HepG2 (cell line): ENCODE measurements around the gene PIEZO1. TPM values are rescaled to one million over a fixed set of nuclear protein-coding genes. Genes with fewer than 3 reads are reported as not detected.

Experiments used
- ATAC-seq: fragments of 200-7000 bp; cut with Tn5 transposase; 3 replicates; pipeline ENCODE4 v1.9.1; 2020; ENCODE audit warnings: mild to moderate bottlenecking, moderate library complexity
- BruUV-seq: library from RNA; stranded (reverse); fragments of 400-500 nt; replicated peaks from 2 replicates; lab custom pipeline; 2021; lab: Mats Ljungman, UMichigan
- CTCF ChIA-PET: fragments of 300-600 bp; formaldehyde crosslinking; extraction: SDS; loops from one replicate; lab custom pipeline; 2021; ENCODE audit warnings: low total read pairs, inconsistent platforms, low intra/inter-chr PET ratio; lab: Yijun Ruan, JAX
- POLR2A ChIA-PET: fragments of 350-600 bp; sonication (Branson Sonifier 250); formaldehyde crosslinking; loops from one replicate; lab custom pipeline; 2020; ENCODE audit warnings: antibody characterized with exemption, inconsistent platforms; lab: Yijun Ruan, JAX
- DNase-seq: peaks from one replicate; pipeline ENCODE4 v3.0.0-alpha.2; 2015; ENCODE audit warnings: low spot score
- FAIRE-seq: peaks from 3 replicates; lab custom pipeline; 2011; peaks lifted over from hg19 to GRCh38; lab: Jason Lieb, UNC
- H2AFZ ChIP-seq: one replicate; pipeline ENCODE4 v1.6.1; 2011; ENCODE audit warnings: low read length, inconsistent platforms
- H3K27ac ChIP-seq: fragments of 300-600 bp; 3 replicates; pipeline ENCODE4 v1.8.0; 2011; ENCODE audit warnings: mixed run types, mild to moderate bottlenecking, mixed read lengths, low read length, inconsistent platforms; ENCODE audit not compliant: insufficient read depth; ENCODE audit errors: extremely low read length
- H3K27me3 ChIP-seq, 2 experiments: fragments of 200-600 bp in 1 of 2; 2 replicates in 1 of 2; 3 replicates in 1 of 2; pipeline versions ENCODE4 v1.6.0 to v1.8.0; 2011; ENCODE audit warnings: low read length in 2 of 2, mild to moderate bottlenecking in 2 of 2, moderate library complexity in 2 of 2, inconsistent platforms in 1 of 2; ENCODE audit not compliant: insufficient read depth in 2 of 2, control insufficient read depth in 1 of 2
- H3K36me3 ChIP-seq, 2 experiments: fragments of 200-600 bp in 1 of 2; replicated peaks in 1 of 2; 2 replicates in 1 of 2; 3 replicates in 1 of 2; pipeline versions ENCODE4 v1.5.1 to v1.8.0; 2011; ENCODE audit warnings: low read length in 2 of 2, inconsistent platforms in 1 of 2; ENCODE audit not compliant: insufficient read depth in 2 of 2, control insufficient read depth in 1 of 2
- H3K4me1 ChIP-seq: 2 replicates; pipeline ENCODE4 v1.5.1; 2012; ENCODE audit warnings: low read length, inconsistent platforms; ENCODE audit not compliant: insufficient read depth
- H3K4me2 ChIP-seq: 2 replicates; pipeline ENCODE4 v1.6.0; 2011; ENCODE audit warnings: low read depth, low read length, inconsistent platforms
- H3K4me3 ChIP-seq, 3 experiments: fragments of 200-600 bp in 1 of 3; sonication (generic), shearing (Covaris generic) in 1 of 3; replicated peaks in 1 of 3; 2 replicates each; pipeline ENCODE4 v1.5.1; 2011 to 2016; ENCODE audit warnings: low read length in 3 of 3, inconsistent platforms in 2 of 3, low read depth in 2 of 3, mild to moderate bottlenecking in 2 of 3, control low read depth in 1 of 3, mixed read lengths in 1 of 3; ENCODE audit not compliant: insufficient read depth in 1 of 3
- H3K79me2 ChIP-seq: one replicate; pipeline ENCODE4 v1.6.1; 2011; ENCODE audit warnings: low read length, inconsistent platforms; ENCODE audit not compliant: insufficient read depth
- H3K9ac ChIP-seq: 2 replicates; pipeline ENCODE4 v1.6.0; 2011; ENCODE audit warnings: mild to moderate bottlenecking, low read depth, low read length, inconsistent platforms; ENCODE audit not compliant: insufficient read depth
- H3K9me3 ChIP-seq: 2 replicates; pipeline ENCODE4 v1.5.1; 2012; ENCODE audit warnings: mild to moderate bottlenecking, low read length
- H4K20me1 ChIP-seq: 2 replicates; pipeline ENCODE4 v1.6.0; 2011; ENCODE audit warnings: inconsistent platforms, mild to moderate bottlenecking, low read length, moderate library complexity; ENCODE audit not compliant: insufficient read depth
- AKAP8 ChIP-seq: sonication (generic); formaldehyde crosslinking; IDR thresholded peaks from 2 replicates; pipeline ENCODE4 v1.5.1; 2020; ENCODE audit warnings: mild to moderate bottlenecking, missing genetic modification reagents
- BCL6 ChIP-seq: IDR thresholded peaks from 2 replicates; pipeline ENCODE4 v1.6.1; 2016; ENCODE audit warnings: missing genetic modification reagents, missing compliant biosample characterization
- BHLHE40 ChIP-seq: IDR thresholded peaks from 2 replicates; pipeline ENCODE4 v1.6.1; 2011; ENCODE audit warnings: low read length, improper control_type of control experiment
- BORCS8-MEF2B ChIP-seq: sonication (generic); formaldehyde crosslinking; IDR thresholded peaks from 2 replicates; pipeline ENCODE4 v1.8.0; 2022; ENCODE audit warnings: mild to moderate bottlenecking, missing genetic modification reagents
- ETV5 ChIP-seq: IDR thresholded peaks from 2 replicates; pipeline ENCODE4 v1.6.1; 2018; ENCODE audit warnings: missing biosample characterization, missing genetic modification reagents, inconsistent platforms, borderline replicate concordance
- FOXA3 ChIP-seq: IDR thresholded peaks from 2 replicates; pipeline ENCODE4 v1.6.1; 2016; ENCODE audit warnings: missing genetic modification reagents, missing compliant biosample characterization
- KLF13 ChIP-seq: sonication (generic); formaldehyde crosslinking; IDR thresholded peaks from 2 replicates; pipeline ENCODE4 v1.4.0; 2020; ENCODE audit warnings: mild to moderate bottlenecking, missing genetic modification reagents
- KLF16 ChIP-seq, 2 experiments: sonication (generic) in 1 of 2; formaldehyde crosslinking in 1 of 2; IDR thresholded peaks; 2 replicates each; pipeline versions ENCODE4 v1.6.1 to v1.8.0; 2016 to 2023; ENCODE audit warnings: missing genetic modification reagents in 2 of 2, missing compliant biosample characterization in 1 of 2
- MTF2 ChIP-seq: sonication (generic); formaldehyde crosslinking; IDR thresholded peaks from 2 replicates; pipeline ENCODE4 v1.5.0; 2020; ENCODE audit warnings: missing genetic modification reagents, borderline replicate concordance
- PITX1 ChIP-seq: sonication (generic); formaldehyde crosslinking; IDR thresholded peaks from 2 replicates; pipeline ENCODE4 v1.5.1; 2020; ENCODE audit warnings: mild to moderate bottlenecking, missing genetic modification reagents
- RAD21 ChIP-seq: fragments of 450-650 bp; formaldehyde crosslinking; IDR thresholded peaks from 2 replicates; pipeline ENCODE4 v1.5.0; 2020; ENCODE audit warnings: mild to moderate bottlenecking
- RFXANK ChIP-seq: IDR thresholded peaks from 2 replicates; pipeline ENCODE4 v1.6.1; 2016
- SALL2 ChIP-seq: sonication (generic); formaldehyde crosslinking; IDR thresholded peaks from 2 replicates; pipeline ENCODE4 v1.8.1; 2023; ENCODE audit warnings: mild to moderate bottlenecking, missing genetic modification reagents, inconsistent platforms
- SMYD3 ChIP-seq: sonication (generic); formaldehyde crosslinking; IDR thresholded peaks from 2 replicates; pipeline ENCODE4 v1.8.1; 2023; ENCODE audit warnings: mild to moderate bottlenecking, missing genetic modification reagents
- SP2 ChIP-seq: sonication (generic); formaldehyde crosslinking; IDR thresholded peaks from 2 replicates; pipeline ENCODE4 v1.5.1; 2020; ENCODE audit warnings: mild to moderate bottlenecking, missing genetic modification reagents
- ZNF275 ChIP-seq: sonication (generic); formaldehyde crosslinking; IDR thresholded peaks from 2 replicates; pipeline ENCODE4 v1.8.0; 2022; ENCODE audit warnings: missing genetic modification reagents, mild to moderate bottlenecking, inconsistent platforms, borderline replicate concordance
- ZNF572 ChIP-seq: sonication (generic); formaldehyde crosslinking; IDR thresholded peaks from 2 replicates; pipeline ENCODE4 v1.5.1; 2020; ENCODE audit warnings: mild to moderate bottlenecking, missing genetic modification reagents
- ZNF614 ChIP-seq: IDR thresholded peaks from 2 replicates; pipeline ENCODE4 v1.6.1; 2018; ENCODE audit warnings: missing biosample characterization, missing genetic modification reagents, inconsistent platforms, borderline replicate concordance
- ZNF710 ChIP-seq: sonication (generic); formaldehyde crosslinking; IDR thresholded peaks from 2 replicates; pipeline ENCODE4 v1.5.0; 2020; ENCODE audit warnings: mild to moderate bottlenecking, missing genetic modification reagents, borderline replicate concordance
- WGBS: methylation state at CpG from one replicate; pipeline ENCODE4 v1.1.6; 2017; ENCODE audit warnings: low lambda C conversion rate; 5-methylcytosine and 5-hydroxymethylcytosine counted together
- in situ Hi-C: cut with HindIII; loops from 2 replicates; pipeline ENCODE4 v1.10.0; 2017; ENCODE audit warnings: low pct_unique_long_range_greater_than_20kb; ENCODE audit not compliant: extremely low pct_ligation_motif_present
- intact Hi-C: fragments of 100-400 bp; cut with micrococcal nuclease; formaldehyde crosslinking; loops from one replicate; pipeline ENCODE4 v1.10.0; 2022; ENCODE audit not compliant: unreplicated experiment
- polyA plus RNA-seq, 8 experiments: library from polyadenylated mRNA; depleted of rRNA in 3 of 8; stranded (reverse) in 7 of 8; unstranded in 1 of 8; fragments of >200 nt; fragmentation: Illumina TruSeq in 4 of 8; extraction: Trizol in 4 of 8; gene quantifications; 2 replicates each; pipeline versions ENCODE4 v1.2.1 to v1.2.3, GENCODE V29; 2011 to 2016; ENCODE audit warnings: low read depth in 4 of 8, missing spikeins in 1 of 8, mixed read lengths in 1 of 8; ENCODE audit not compliant: insufficient read depth in 1 of 8
- total RNA-seq, 5 experiments: library from RNA; depleted of rRNA; stranded (reverse); fragments of >200 nt; fragmentation: Illumina TruSeq; extraction: Trizol; gene quantifications; 2 replicates each; pipeline ENCODE4 v1.2.3, GENCODE V29; 2016; ENCODE audit warnings: low read depth in 1 of 5
- TF ChIP-seq, protein P1 (sequence below): IDR thresholded peaks from 2 replicates; pipeline ENCODE4 v1.6.1; 2016; ENCODE audit warnings: missing genetic modification reagents, missing compliant biosample characterization

Gene PIEZO1
- total and polyA plus RNA-seq, 2 of the 13 experiments (the other 11 are each of a cell fraction or from before 2014, with no cell fraction given), result 67.9 to 85.0 TPM

DNA sequence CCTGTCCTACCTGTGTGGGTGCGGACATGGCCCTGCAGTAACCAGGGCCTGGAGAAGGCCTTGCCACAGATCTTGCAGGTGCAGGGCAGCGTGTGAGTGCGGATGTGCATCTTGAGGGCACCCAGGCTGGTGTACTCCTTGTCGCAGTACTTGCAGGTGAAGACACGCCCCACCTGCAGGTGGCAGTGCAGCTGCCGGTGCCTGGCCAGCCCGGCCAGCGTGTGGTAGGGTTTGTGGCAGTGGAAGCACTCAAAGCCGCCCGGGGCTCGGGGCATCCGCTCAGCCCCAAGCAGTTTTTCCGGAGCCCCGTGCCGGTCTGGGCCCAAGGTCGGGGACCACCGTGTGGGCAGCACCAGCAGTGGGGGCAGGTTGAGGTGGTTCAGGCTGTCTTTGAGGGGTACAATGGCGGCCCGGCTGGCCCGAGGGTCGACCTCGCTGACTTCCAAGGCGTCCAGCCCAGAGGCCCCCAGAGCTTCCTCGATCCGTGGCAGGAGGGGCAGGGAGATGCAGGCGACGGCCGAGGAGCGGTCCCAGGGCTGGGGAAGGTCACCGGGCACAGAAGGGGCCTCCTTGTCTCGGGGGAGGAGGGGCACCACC lies 103.8 kb downstream of the PIEZO1 start:
- Histone ChIP-seq H3K9me3 (no peaks in the 10 kb centered on the region), H2AFZ (no peak overlapping the region), H3K36me3 (no peaks in the 10 kb centered on the region), H3K9ac (no peak overlapping the region), H3K4me2 (peak overlapping the region; percentile 65), H3K4me3 (peak overlapping the region; percentile 19 to 58 (median 51); a peak in 5 of 6 replicates), H3K27ac (no peak overlapping the region), H3K27me3 (peaks cover 7 to 48% of the 10 kb centered on the region in 2 experiments; a peak in 4 of 5 replicates), H4K20me1 (peaks cover 8% of the 10 kb centered on the region; the same call in 1 of the 2 replicates), H3K4me1 (peaks cover 52% of the 10 kb centered on the region), H3K79me2 (no peaks in the 10 kb centered on the region)
- 11% methylated on average over 12 of the region's 31 CpGs for WGBS
- peak; percentile 60 for DNase-seq
- no TSS peak for BruUV-seq
- ATAC-seq, result peak; percentile 67
- intact Hi-C loops (no loop called here), in situ Hi-C loops (no loop called here)
- POLR2A ChIA-PET, result interaction anchor here (1.1 kb wide), 1 partner anchor 32 kb away, joined by 3 read pairs; no protein-coding TSS in a partner anchor
- FAIRE-seq, result peak; percentile 34
- CTCF ChIA-PET, result interaction anchor here (0.9 kb wide), 1 partner anchor 17 kb away, joined by 4 read pairs; no protein-coding TSS in a partner anchor
- 0 out of 2 replicates have a peak, but pooled peaks have one; percentile 78 for TF ChIP-seq ZNF572
- 0 out of 2 replicates have a peak, but pooled peaks have one; percentile 26 for TF ChIP-seq BORCS8-MEF2B (CRISPR knock-in tag)
- no peak for TF ChIP-seq MTF2 (CRISPR knock-in tag)
- 0 out of 2 replicates have a peak, but pooled peaks have one; percentile 10 for TF ChIP-seq BHLHE40
- TF ChIP-seq SALL2 (CRISPR knock-in tag), result 0 out of 2 replicates have a peak, but pooled peaks have one; percentile 26
- peak; percentile 40; the same call in 1 of the 2 replicates for TF ChIP-seq ZNF614 (CRISPR knock-in tag)
- peak; percentile 50; the same call in 1 of the 2 replicates for TF ChIP-seq AKAP8 (CRISPR knock-in tag)
- no peak for TF ChIP-seq SMYD3 (CRISPR knock-in tag)
- no peak for TF ChIP-seq SP2 (CRISPR knock-in tag)
- TF ChIP-seq RFXANK (CRISPR knock-in tag), result no peak
- TF ChIP-seq KLF13 (CRISPR knock-in tag), result 0 out of 2 replicates have a peak, but pooled peaks have one; percentile 60
- 0 out of 2 replicates have a peak, but pooled peaks have one; percentile 21 for TF ChIP-seq ZNF710 (CRISPR knock-in tag)
- peak; percentile 52 for TF ChIP-seq ETV5 (CRISPR knock-in tag)
- 0 out of 2 replicates have a peak, but pooled peaks have one; percentile 16 for TF ChIP-seq ZNF275 (CRISPR knock-in tag)
- 0 out of 2 replicates have a peak, but pooled peaks have one; percentile 22 for TF ChIP-seq BCL6 (CRISPR knock-in tag)
- peak; percentile 33; the same call in 1 of the 2 replicates for TF ChIP-seq FOXA3
- peak; percentile 44; the same call in 1 of the 2 replicates for TF ChIP-seq PITX1 (CRISPR knock-in tag)
- TF ChIP-seq, protein P1, sequence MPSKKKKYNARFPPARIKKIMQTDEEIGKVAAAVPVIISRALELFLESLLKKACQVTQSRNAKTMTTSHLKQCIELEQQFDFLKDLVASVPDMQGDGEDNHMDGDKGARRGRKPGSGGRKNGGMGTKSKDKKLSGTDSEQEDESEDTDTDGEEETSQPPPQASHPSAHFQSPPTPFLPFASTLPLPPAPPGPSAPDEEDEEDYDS (CRISPR knock-in tag), result peak; percentile 36; the same call in 1 of the 2 replicates
- TF ChIP-seq KLF16 (CRISPR knock-in tag; IDR thresholded peaks at IDR 0.05), result peak in 1 of 2 experiments; percentile 32; a peak in 1 of 4 replicates
- TF ChIP-seq RAD21 (CRISPR knock-in tag), result peak; percentile 57
